ENCODE data around the gene SERTAD2.

DNA sequence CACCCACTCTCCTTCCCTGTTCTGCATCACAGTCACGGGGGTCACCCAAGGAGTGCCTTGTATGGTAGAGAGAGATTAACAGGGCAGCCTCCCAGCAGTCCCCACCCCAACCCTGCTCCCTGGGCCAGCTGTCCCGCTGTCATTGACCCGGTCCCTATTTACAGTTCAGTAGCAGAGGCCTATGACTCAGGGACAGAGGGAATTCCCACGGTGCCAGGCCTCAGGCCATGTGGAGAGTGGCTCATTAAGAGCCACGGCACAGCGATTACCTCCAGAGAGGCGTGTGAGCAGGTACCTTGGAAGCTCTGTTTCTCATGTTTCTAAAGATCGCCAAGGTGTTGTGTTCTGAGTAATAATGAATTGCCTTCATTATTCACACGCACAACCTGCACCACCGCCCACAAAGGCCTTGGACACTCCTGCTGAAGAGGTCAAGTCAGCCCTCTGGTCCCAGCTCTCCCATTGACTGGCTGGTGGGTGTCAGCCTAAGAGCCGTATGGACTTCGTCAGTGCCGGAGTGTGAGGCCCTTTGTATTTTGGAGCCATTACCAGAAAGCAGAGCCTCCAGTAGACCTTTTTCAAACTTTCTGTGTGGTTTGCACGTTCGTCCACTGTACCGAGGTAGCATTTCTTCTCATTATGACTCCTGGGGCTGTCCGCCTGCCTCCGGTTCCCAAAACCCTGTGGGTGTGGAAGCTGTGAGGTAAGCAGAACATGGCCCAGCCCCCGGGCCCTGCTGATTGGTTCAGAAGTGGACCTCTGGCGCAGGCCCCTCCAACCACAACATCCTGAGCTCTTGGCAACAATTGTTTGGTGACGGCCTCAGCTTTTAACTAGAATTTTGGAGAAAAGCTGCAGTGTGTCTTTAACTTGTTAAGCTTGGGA lies 47.0 kb downstream of the SERTAD2 start:
- no peak for TF ChIP-seq EP300 (IDR thresholded peaks at IDR 0.05)
- no peak for TF ChIP-seq CTCF (IDR thresholded peaks at IDR 0.05)
- TF ChIP-seq POLR2A (IDR thresholded peaks at IDR 0.05) = no peak
